ENCODE data around the gene PITPNM3.
"Not testable (repeated sequence)": the region's sequence is repeated elsewhere in the genome, so short reads cannot be mapped to it uniquely, and the experiment has no call there.

Gene PITPNM3

GRCh38 chr17:6574687-6575595 lies 18.6 kb upstream of the PITPNM3 start:
- no peak for DNase-seq (ENCODE audit: low spot score)

DNA sequence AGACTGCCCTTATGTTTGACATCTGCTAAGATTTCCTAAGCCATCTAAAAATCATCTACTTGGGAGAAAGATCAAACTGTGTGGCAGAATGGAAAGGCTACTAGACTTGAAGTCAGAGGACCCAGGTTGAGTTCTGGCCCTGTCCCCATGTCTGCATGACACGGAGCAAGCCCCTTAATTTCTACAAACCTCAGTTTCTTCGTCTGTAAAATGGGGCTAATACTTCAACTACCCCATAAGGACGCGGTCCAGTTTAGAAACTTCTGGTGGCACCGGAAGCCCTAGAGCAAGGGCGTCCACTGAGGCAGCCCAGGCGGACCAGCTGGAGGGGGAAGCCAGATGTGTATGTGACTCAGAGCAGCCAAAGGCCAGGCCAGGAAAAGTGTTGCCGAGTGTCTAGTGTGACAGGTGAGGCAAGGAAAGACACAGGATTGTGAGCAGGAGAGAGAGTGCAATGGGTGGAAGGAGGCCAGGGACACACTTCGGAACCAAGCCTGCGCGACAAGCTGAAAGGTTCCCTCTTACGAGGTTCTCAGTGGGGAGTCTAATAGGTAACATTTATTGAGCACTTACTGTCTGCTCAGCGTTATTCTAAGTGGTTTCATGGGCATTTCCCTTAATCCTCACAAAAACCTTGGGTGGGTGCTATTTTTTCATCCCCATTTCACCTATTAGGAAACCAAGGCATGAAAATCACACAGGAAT lies 17.8 kb upstream of the PITPNM3 start:
- no peak for DNase-seq (ENCODE audit: low spot score)

DNA sequence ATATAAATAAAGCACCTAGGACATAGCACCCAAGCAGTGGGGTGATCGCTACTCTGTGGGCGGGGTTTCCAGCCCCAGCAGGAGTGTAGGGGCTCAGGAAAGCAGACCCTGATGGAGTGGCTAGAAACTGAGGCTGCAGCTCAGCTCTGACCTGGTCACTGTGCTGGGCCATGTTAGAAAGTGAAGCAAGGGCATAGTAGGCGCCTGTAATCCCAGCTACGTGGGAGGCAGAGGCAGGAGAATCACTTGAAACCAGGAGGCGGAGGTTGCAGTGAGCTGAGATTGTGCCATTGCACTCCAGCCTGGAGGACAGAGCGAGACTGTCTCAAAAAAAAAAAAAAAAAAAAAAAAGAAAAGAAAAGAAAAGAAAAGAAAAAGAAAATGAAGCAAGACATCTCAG lies 17.1 kb upstream of the PITPNM3 start:
- DNase-seq (ENCODE audit: low spot score), result not testable (repeated sequence)

GRCh38 chr17:6572972-6573370 lies 16.6 kb upstream of the PITPNM3 start:
- DNase-seq (ENCODE audit: low spot score), result no peak

GRCh38 chr17:6571452-6571781 lies 15.1 kb upstream of the PITPNM3 start:
- DNase-seq (ENCODE audit: low spot score), result no peak

GRCh38 chr17:6570731-6571451 lies 14.5 kb upstream of the PITPNM3 start:
- DNase-seq (ENCODE audit: low spot score), result no peak

DNA sequence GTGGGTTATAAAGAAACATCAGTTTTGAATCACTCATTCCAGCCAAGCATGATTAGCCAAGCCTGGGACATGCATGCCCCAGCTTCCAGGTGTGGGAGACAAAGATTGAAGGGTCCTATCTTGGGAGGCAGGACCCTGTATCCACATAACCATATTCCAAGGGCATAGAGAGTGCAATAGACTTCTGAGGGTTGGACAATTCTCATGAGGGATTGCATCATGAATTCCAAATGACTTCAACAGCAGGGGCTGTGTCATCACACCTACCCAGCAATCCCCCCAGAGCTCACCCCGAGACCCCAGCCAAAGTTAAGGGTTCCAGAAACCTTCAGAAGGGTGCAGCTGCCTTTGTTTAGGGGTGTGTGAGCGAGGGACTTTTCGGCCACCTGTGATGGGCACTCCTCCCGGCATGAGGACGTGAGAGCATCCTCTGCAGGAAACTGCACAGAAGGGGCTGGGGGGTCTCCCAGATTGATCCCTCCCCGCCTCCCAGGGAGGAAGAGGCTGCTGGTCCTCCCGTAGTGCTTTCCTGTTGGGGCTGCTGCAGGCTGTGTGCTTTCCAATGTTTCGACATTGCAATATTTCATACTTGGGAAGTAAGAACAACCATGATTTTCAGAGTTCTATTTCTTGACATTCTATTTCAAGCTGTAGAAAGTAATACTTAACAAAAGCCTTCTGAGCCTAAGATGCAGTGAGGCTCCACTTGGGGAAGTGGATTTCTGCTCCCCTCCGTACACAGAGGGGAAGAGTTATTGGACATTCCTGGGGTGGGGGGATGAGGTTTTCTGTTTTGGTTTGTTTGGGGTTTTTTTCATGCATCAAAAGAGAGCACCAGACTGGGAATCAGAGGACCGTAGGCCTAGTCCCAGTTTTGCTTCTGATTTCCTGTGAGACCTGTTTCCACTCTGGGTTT lies 13.3 kb upstream of the PITPNM3 start:
- no peak for DNase-seq (ENCODE audit: low spot score)

GRCh38 chr17:6568184-6568758 lies 11.9 kb upstream of the PITPNM3 start:
- no peak for DNase-seq (ENCODE audit: low spot score)

DNA sequence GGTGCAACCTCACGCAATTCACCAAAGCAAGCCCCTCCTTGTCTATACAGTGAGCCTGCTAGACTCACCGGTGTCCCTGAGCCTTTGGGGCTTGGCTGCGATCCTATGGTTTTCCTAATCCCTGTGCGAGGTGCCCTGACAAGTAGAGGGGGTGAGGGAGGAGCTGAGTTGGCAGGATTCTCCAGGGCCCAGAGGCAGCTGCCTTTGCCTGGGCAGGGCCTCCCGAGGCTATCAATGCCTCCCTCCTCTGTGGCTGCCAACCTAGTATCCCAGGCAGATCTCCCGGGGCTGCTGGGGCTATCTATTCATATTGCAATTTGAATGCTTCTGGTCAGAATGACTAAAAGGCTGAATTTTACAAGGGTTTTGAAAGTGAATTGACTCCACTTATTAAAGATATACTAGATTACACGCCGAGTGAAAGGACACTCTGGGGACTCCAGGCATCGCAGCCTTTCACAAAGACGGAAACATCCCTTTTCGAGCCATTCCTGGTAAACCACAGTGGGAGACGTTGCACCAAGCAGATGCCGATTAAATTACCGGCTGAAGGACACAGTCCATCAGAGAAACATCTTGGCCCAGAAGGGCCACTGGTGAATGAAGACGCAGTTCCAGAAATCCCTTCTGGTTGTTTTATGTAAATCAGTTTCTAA lies 11.3 kb upstream of the PITPNM3 start:
- no peak for DNase-seq (ENCODE audit: low spot score)

DNA sequence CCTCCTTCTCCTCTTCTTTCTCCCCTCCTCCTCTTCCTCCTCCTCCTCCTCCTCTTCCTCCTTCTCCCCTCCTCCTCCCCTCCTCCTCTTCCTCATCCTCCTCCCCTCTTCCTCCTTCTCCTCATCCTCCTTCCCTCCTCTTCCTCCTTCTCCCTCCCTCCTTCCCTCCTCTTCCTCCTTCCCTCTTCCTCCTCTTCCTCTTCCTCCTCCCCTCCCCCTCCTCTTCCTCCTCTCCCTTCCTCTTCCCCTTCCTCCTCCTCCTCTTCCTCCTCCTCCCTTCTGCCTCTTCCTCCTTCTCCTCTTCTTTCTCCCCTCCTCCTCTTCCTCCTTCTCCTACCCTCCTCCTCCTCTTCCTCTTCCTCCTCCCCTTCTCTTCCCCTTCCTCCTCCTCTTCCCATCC lies 5.1 kb upstream of the PITPNM3 start:
- DNase-seq (ENCODE audit: low spot score), result no peak

DNA sequence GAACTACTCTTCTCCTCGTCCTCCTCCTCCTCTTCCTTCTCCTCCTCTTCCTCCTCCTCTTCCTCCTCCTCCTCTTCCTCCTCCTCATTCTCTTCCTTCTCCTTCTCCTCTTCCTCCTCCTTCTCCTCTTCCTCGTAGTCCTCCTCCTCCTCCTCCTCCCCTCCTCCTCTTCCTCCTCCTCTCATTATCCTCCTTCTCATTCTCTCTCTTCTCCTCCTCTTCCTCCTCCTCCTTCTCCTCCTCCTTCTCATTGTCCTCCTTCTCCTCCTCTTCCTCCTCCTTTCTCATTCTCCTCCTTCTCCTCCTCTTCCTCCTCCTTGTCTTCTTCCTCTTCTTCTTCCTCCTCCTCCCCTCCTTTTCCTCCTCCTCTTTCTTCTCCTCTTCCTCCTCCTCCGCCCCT lies 4.1 kb upstream of the PITPNM3 start:
- no peak for DNase-seq (ENCODE audit: low spot score)

GRCh38 chr17:6559753-6560215 lies 3.4 kb upstream of the PITPNM3 start:
- no peak for DNase-seq (ENCODE audit: low spot score)

DNA sequence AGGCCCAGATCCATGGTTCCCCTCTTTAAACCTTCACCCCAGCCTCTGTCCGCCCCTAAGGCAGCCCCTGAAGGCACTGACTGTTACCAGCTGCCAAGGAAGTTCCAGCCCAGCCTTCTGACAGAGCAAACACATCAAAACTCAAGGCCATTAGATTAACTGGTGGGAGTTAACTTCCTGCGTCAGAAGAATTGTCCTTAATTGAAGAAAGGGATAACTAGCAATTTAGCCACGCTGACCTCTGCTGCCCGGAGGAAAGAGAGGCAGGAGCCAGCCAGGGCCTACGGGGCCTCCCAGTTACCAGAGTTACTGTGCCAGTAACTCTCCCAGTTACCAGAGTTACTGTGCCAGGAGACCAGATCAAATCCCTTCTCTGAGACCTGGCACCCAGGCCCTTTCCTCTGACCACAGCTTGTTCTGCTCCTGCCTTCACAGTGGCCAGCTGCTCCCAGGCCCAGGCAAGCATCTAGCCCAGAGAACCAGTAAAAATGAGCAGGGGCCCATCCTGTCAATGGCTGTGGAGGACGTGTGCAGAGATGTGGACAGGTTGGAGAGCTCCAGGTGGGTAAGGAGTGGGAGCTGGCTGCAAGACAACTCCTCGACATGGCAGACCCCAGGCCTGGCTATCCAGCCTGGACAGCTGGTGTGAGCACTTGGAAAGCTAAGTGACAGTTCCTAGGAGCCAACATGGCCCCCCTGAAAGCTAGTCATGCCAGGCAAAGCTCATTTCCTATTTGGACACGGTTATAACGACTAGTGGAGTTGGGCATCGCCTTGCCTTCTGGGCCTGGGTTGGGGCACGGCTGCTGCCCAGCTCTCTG lies 2.8 kb upstream of the PITPNM3 start:
- no peak for DNase-seq (ENCODE audit: low spot score)

- DNase-seq (ENCODE audit: low spot score), result no peak
Measured at GRCh38 chr17:6558276-6558675, 1.9 kb upstream of the PITPNM3 start.

DNA sequence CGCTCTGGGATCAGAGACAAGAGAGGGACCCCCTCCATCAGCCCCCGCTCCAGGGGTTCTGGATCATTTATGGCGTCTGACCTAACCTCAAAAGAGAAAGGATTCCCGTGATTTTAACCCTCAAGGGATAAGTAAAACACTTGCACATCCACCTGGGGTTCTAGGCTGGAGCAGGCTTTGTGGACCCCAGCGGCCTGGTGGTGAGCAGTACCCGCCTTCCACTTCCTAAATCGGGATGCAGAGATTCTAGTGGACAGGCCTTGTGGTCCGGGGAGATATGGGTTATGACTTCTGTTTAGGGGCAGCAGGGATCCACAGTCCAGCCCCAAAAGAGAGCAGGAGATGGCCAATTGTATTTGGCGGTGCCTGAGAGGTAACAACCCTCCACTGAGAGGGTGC lies 684 bp upstream of the PITPNM3 start:
- no peak for DNase-seq (ENCODE audit: low spot score)

- DNase-seq (ENCODE audit: low spot score), result no peak
Measured at GRCh38 chr17:6555331-6556120, 829 bp downstream of the PITPNM3 start.

- DNase-seq (ENCODE audit: low spot score), result no peak
Measured at GRCh38 chr17:6554871-6555330, 1.5 kb downstream of the PITPNM3 start.

DNA sequence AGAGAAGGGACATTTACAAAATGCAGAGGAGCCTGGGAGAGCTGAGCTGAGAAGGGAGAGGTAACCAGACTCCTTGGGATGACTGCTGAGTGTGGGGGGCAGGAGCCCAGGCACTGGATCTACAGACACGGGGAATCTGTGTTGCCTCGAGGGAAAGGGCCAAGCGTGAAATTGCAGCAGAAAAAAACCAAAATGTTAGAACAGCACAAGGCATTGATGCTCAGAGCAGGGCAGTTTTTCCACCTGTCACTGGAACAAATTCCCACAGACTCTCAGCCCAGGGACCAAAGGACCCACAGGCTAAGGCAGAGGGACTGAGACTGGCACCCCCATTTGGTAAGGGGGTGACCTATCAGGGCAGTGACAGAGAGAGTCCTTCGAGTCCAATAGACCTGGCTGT lies 2.0 kb downstream of the PITPNM3 start:
- DNase-seq (ENCODE audit: low spot score), result no peak

Data from globus pallidus (tissue), 1 donor.